GM10266 (cell line): ENCODE data around the gene FREM2.

Experiments used
- DNase-seq: peaks from one replicate; pipeline ENCODE4 v3.0.0; 2012; ENCODE audit errors: extremely low spot score
- TF ChIP-seq, protein P1 (sequence below): IDR thresholded peaks from 2 replicates; pipeline ENCODE4 v1.5.1; 2012; ENCODE audit warnings: mild to moderate bottlenecking, low read depth; ENCODE audit not compliant: control insufficient read depth, insufficient read depth; ENCODE audit errors: missing control alignments

FREM2 gene

GRCh38 chr13:38755793-38756192 is 68.9 kb downstream of the FREM2 start:
- DNase-seq = no peak
- TF ChIP-seq, protein P1, sequence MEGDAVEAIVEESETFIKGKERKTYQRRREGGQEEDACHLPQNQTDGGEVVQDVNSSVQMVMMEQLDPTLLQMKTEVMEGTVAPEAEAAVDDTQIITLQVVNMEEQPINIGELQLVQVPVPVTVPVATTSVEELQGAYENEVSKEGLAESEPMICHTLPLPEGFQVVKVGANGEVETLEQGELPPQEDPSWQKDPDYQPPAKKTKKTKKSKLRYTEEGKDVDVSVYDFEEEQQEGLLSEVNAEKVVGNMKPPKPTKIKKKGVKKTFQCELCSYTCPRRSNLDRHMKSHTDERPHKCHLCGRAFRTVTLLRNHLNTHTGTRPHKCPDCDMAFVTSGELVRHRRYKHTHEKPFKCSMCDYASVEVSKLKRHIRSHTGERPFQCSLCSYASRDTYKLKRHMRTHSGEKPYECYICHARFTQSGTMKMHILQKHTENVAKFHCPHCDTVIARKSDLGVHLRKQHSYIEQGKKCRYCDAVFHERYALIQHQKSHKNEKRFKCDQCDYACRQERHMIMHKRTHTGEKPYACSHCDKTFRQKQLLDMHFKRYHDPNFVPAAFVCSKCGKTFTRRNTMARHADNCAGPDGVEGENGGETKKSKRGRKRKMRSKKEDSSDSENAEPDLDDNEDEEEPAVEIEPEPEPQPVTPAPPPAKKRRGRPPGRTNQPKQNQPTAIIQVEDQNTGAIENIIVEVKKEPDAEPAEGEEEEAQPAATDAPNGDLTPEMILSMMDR = no peak

DNA sequence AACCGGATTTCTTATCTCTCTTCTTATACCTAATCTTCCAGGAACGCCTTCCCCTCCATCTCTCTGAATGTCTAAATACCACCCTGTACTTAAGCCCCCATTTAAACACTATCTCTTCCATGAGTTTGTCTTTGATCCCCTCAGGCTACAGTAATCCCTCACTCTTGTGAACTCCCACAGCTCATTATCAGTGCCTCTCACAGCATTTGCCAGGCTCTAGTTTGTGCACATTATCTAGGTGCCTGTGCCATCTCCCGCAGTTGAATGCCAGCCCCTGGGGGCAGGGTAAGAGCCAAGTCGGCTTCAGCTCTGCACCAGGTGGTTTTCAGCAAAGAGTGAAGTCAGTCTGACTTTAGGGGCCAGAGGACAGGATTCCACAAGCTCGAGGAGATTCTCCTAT is 71.4 kb downstream of the FREM2 start:
- TF ChIP-seq, protein P1 = no peak
- no peak for DNase-seq

GRCh38 chr13:38759390-38759789 is 72.5 kb downstream of the FREM2 start:
- DNase-seq = no peak
- TF ChIP-seq, protein P1 = no peak

- peak; percentile 9 for DNase-seq
- TF ChIP-seq, protein P1 = peak; percentile 39
Observed at GRCh38 chr13:38763446-38764381, 76.8 kb downstream of the FREM2 start.

DNA sequence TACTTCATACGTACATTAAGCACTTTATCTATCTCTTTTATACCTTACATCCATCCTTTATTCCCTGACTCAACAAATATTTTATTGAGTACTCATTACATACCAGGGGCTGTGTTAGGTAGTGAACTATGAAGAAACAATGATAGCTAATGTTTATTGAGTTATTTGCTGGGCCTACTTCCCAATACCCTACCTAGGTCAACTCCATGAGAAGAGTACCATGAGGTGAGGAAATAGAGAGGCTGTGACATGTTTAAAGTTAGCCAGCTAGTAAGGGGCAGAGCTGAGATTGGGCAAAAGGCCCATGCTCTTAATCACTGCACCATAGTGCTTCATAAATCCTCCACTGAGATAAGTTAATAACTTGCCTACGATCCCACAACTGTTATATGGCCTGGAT is 79.9 kb downstream of the FREM2 start:
- no peak for DNase-seq
- TF ChIP-seq, protein P1 = no peak

- TF ChIP-seq, protein P1 = no peak
- DNase-seq = no peak
Observed at GRCh38 chr13:38767506-38768265, 80.8 kb downstream of the FREM2 start.
